Inflammatory macrophage (primary cell): ENCODE results near the gene OPRM1.

Experiments
- DNase-seq, 2 donors: peaks; one replicate each; pipeline ENCODE4 v3.0.0-alpha.2; 2020 to 2022

Gene OPRM1

GRCh38 chr6:154285826-154286225, 246.8 kb downstream of the OPRM1 start:
- DNase-seq = no peak

- no peak for DNase-seq
Observed at GRCh38 chr6:154289818-154290508, 250.9 kb downstream of the OPRM1 start.

GRCh38 chr6:154292066-154292465, 253.0 kb downstream of the OPRM1 start:
- DNase-seq = no peak

- no peak for DNase-seq
Observed at GRCh38 chr6:154292855-154293519, 253.9 kb downstream of the OPRM1 start.

- no peak for DNase-seq
Observed at GRCh38 chr6:154295733-154296132, 256.7 kb downstream of the OPRM1 start.
